Epidermal melanocyte (primary cell): ENCODE results near the gene ANXA10.
"Not testable (repeated sequence)": the region's sequence is repeated elsewhere in the genome, so short reads cannot be mapped to it uniquely, and the experiment has no call there.

Experiments
- DNase-seq: peaks from one replicate; pipeline ENCODE4 v3.0.0; 2011; ENCODE audit warnings: low spot score; ENCODE audit not compliant: insufficient read length

Gene ANXA10

GRCh38 chr4:168154546-168155277, 62.4 kb downstream of the ANXA10 start:
- no peak for DNase-seq

- DNase-seq, result no peak
These were observed 70.3 kb downstream of the ANXA10 start for GRCh38 chr4:168162604-168163003.

GRCh38 chr4:168163106-168163505, 70.8 kb downstream of the ANXA10 start:
- no peak for DNase-seq

- DNase-seq, result no peak
These were observed 71.7 kb downstream of the ANXA10 start for GRCh38 chr4:168164045-168164444.

- no peak for DNase-seq
These were observed 72.7 kb downstream of the ANXA10 start for GRCh38 chr4:168164915-168165548.

- DNase-seq, result no peak
These were observed 75.5 kb downstream of the ANXA10 start for GRCh38 chr4:168167714-168168284.

GRCh38 chr4:168174308-168174707, 82.0 kb downstream of the ANXA10 start:
- no peak for DNase-seq

GRCh38 chr4:168177546-168178149, 85.3 kb downstream of the ANXA10 start:
- DNase-seq, result no peak

GRCh38 chr4:168183717-168184571, 91.6 kb downstream of the ANXA10 start:
- DNase-seq, result peak; percentile 23

- no peak for DNase-seq
These were observed 96.4 kb downstream of the ANXA10 start for GRCh38 chr4:168188754-168189153.

- DNase-seq, result no peak
These were observed 105.6 kb downstream of the ANXA10 start for GRCh38 chr4:168197926-168198325.

GRCh38 chr4:168199260-168199957, 107.1 kb downstream of the ANXA10 start:
- DNase-seq, result no peak

- no peak for DNase-seq
These were observed 108.3 kb downstream of the ANXA10 start for GRCh38 chr4:168200685-168201084.

GRCh38 chr4:168203233-168203911, 111.0 kb downstream of the ANXA10 start:
- DNase-seq, result no peak

GRCh38 chr4:168208957-168209614, 116.7 kb downstream of the ANXA10 start:
- DNase-seq, result no peak

GRCh38 chr4:168212656-168213055, 120.3 kb downstream of the ANXA10 start:
- DNase-seq, result no peak

GRCh38 chr4:168213511-168213910, 121.2 kb downstream of the ANXA10 start:
- DNase-seq, result not testable (repeated sequence)

GRCh38 chr4:168218645-168219044, 126.3 kb downstream of the ANXA10 start:
- no peak for DNase-seq

- no peak for DNase-seq
These were observed 128.6 kb downstream of the ANXA10 start for GRCh38 chr4:168220893-168221292.

GRCh38 chr4:168221301-168221700, 129.0 kb downstream of the ANXA10 start:
- no peak for DNase-seq
